HG03342 (cell line): Measurements from ENCODE around the gene ZC3H7B.

Experiments used
- ATAC-seq: cut with Tn5 transposase; IDR thresholded peaks from one replicate; pipeline ENCODE4 v1.9.1; 2021; ENCODE audit warnings: mild to moderate bottlenecking, moderate library complexity; ENCODE audit not compliant: unreplicated experiment

ZC3H7B gene

GRCh38 chr22:41324821-41325528, 23.6 kb downstream of the ZC3H7B start:
- no peak for ATAC-seq

GRCh38 chr22:41327124-41327523, 25.8 kb downstream of the ZC3H7B start:
- no peak for ATAC-seq

- ATAC-seq = no peak
Measured at GRCh38 chr22:41330169-41330568, 28.8 kb downstream of the ZC3H7B start.

GRCh38 chr22:41332217-41332939, 31.1 kb downstream of the ZC3H7B start:
- ATAC-seq = no peak

- no peak for ATAC-seq
Measured at GRCh38 chr22:41333806-41334205, 32.5 kb downstream of the ZC3H7B start.

- ATAC-seq = no peak
Measured at GRCh38 chr22:41334215-41334614, 32.9 kb downstream of the ZC3H7B start.

GRCh38 chr22:41334951-41335635, 33.8 kb downstream of the ZC3H7B start:
- no peak for ATAC-seq

- no peak for ATAC-seq
Measured at GRCh38 chr22:41338614-41339212, 37.4 kb downstream of the ZC3H7B start.

GRCh38 chr22:41339823-41340222, 38.5 kb downstream of the ZC3H7B start:
- no peak for ATAC-seq

GRCh38 chr22:41340357-41340756, 39.0 kb downstream of the ZC3H7B start:
- ATAC-seq = no peak

- no peak for ATAC-seq
Measured at GRCh38 chr22:41341012-41341411, 39.7 kb downstream of the ZC3H7B start.

GRCh38 chr22:41341990-41342389, 40.7 kb downstream of the ZC3H7B start:
- ATAC-seq = no peak

GRCh38 chr22:41343300-41343699, 42.0 kb downstream of the ZC3H7B start:
- ATAC-seq = no peak

GRCh38 chr22:41343717-41344116, 42.4 kb downstream of the ZC3H7B start:
- no peak for ATAC-seq

GRCh38 chr22:41344189-41344788, 43.0 kb downstream of the ZC3H7B start:
- no peak for ATAC-seq

GRCh38 chr22:41345807-41346335, 44.5 kb downstream of the ZC3H7B start:
- ATAC-seq = no peak

- ATAC-seq = no peak
Measured at GRCh38 chr22:41347066-41347859, 45.9 kb downstream of the ZC3H7B start.

- ATAC-seq = no peak
Measured at GRCh38 chr22:41348964-41349484, 47.7 kb downstream of the ZC3H7B start.

GRCh38 chr22:41350087-41350486, 48.8 kb downstream of the ZC3H7B start:
- ATAC-seq = no peak

GRCh38 chr22:41351011-41351410, 49.7 kb downstream of the ZC3H7B start:
- ATAC-seq = no peak
